Uterus (tissue), 4 donors: ENCODE results near the gene C17orf75. TPM values are rescaled to one million over a fixed set of nuclear protein-coding genes. Genes with fewer than 3 reads are reported as not detected.

Source experiments
- DNase-seq, 2 donors: peaks; one replicate each; pipeline ENCODE4 v3.0.0-alpha.2; 2019 to 2020
- H3K27ac ChIP-seq, 2 donors: fragments of 200-600 bp; sonication (generic); 1 replicate in 1 of 2; 2 replicates in 1 of 2; pipeline ENCODE4 v1.5.1; 2016 to 2018
- H3K27me3 ChIP-seq, 2 donors: fragments of 200-600 bp; sonication (generic); one replicate each; pipeline ENCODE4 v1.5.1; 2018 to 2019; ENCODE audit warnings: control low read depth in 1 of 2
- H3K36me3 ChIP-seq, 2 donors: fragments of 200-600 bp; sonication (generic); one replicate each; pipeline ENCODE4 v1.5.1; 2019; ENCODE audit warnings: control low read depth in 1 of 2
- H3K4me1 ChIP-seq, 2 donors: fragments of 200-600 bp; sonication (generic); one replicate each; pipeline ENCODE4 v1.5.1; 2018 to 2019; ENCODE audit warnings: control low read depth in 1 of 2
- H3K4me3 ChIP-seq, 2 donors: fragments of 200-600 bp; sonication (generic); 1 replicate in 1 of 2; 2 replicates in 1 of 2; pipeline ENCODE4 v1.5.1; 2018 to 2019; ENCODE audit warnings: mild to moderate bottlenecking in 1 of 2
- H3K9me3 ChIP-seq, 2 donors: fragments of 200-600 bp; sonication (generic); one replicate each; pipeline ENCODE4 v1.5.1; 2019; ENCODE audit warnings: control low read depth in 1 of 2
- POLR2A ChIP-seq, 2 donors: fragments of 450-650 bp; IDR thresholded peaks; one replicate each; pipeline ENCODE4 v1.6.1; 2016; ENCODE audit warnings: antibody characterized with exemption in 2 of 2, mild to moderate bottlenecking in 1 of 2, moderate library complexity in 1 of 2
- intact Hi-C: fragments of 100-400 bp; cut with DNase I; formaldehyde crosslinking; loops from one replicate; pipeline ENCODE4 v1.15.1; 2023; ENCODE audit warnings: low total_unique reads
- total RNA-seq, 4 donors: library from RNA; depleted of rRNA in 3 of 4; stranded (reverse); fragments of >200 nt in 3 of 4; gene quantifications; one replicate each; pipeline versions ENCODE4 v1.1.0 to v1.2.4, GENCODE V29; 2014 to 2023
- TF ChIP-seq, protein P1 (sequence below), 4 experiments: fragments of 200-600 bp in 2 of 4; fragments of 450-650 bp in 2 of 4; sonication (generic) in 2 of 4; IDR thresholded peaks; one replicate each; pipeline ENCODE4 v1.5.1; 2016 to 2019; ENCODE audit warnings: antibody characterized with exemption in 4 of 4, mild to moderate bottlenecking in 2 of 4, moderate library complexity in 1 of 4
- donor health status: DM: yes; HTN: yes; CAD: no.

The C17orf75 gene
- total RNA-seq, 4 donors from 2014 or later, result 11.8 to 40.9 (median 18.0) TPM

DNA sequence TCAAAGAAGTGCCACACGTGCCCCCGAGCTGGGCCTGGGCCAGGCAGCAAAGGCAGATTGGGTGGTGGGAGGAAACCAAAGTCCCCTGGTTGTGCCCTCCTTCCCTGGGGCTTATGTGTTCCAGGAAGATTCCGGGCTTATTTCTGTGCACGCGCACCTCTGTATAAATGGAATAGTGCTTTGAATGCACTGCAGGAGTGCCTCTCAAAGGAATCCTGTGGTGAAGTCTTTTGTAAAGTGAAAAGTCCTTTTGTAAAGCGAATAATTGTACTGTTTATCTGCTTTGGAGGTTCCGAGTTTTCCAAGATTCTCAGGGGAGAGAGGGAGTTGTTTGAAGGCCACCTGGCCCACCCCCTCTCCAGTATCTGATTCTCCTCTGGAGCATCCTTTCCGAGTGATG, 26.8 kb downstream of the C17orf75 start:
- intact Hi-C loops, result no loop called here
- no peaks in the 10 kb centered on the region for H3K4me1 ChIP-seq
- H3K27ac ChIP-seq, result no peak overlapping the region
- no peak for DNase-seq
- H3K9me3 ChIP-seq, result no peaks in the 10 kb centered on the region
- no peak overlapping the region for H3K4me3 ChIP-seq
- H3K27me3 ChIP-seq, result no peaks in the 10 kb centered on the region
- H3K36me3 ChIP-seq, result no peaks in the 10 kb centered on the region
- no peak for TF ChIP-seq POLR2A (IDR thresholded peaks at IDR 0.05)
- TF ChIP-seq, protein P1, sequence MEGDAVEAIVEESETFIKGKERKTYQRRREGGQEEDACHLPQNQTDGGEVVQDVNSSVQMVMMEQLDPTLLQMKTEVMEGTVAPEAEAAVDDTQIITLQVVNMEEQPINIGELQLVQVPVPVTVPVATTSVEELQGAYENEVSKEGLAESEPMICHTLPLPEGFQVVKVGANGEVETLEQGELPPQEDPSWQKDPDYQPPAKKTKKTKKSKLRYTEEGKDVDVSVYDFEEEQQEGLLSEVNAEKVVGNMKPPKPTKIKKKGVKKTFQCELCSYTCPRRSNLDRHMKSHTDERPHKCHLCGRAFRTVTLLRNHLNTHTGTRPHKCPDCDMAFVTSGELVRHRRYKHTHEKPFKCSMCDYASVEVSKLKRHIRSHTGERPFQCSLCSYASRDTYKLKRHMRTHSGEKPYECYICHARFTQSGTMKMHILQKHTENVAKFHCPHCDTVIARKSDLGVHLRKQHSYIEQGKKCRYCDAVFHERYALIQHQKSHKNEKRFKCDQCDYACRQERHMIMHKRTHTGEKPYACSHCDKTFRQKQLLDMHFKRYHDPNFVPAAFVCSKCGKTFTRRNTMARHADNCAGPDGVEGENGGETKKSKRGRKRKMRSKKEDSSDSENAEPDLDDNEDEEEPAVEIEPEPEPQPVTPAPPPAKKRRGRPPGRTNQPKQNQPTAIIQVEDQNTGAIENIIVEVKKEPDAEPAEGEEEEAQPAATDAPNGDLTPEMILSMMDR (IDR thresholded peaks at IDR 0.05), result no peak

DNA sequence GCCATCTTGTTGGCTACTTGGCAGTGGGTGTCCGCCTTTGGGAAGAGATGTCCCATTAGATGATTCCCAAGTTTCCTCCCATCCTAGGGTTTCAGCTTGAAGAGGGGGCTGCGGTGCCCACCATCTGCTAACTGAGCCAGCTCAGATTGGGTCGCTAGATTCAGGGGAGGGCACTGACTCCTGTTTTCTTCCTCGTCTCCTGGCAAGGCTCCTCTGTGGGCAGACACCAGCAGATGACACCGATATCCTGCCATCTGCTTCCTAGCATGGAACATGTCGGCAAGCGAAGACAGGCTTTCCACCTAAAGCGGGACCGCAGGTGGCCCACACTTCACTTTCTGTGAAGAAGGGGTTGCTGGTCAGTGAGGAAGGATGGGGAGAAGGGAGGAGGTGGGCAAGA, 27.3 kb downstream of the C17orf75 start:
- H3K27me3 ChIP-seq, result no peaks in the 10 kb centered on the region
- no peak for TF ChIP-seq POLR2A (IDR thresholded peaks at IDR 0.05)
- TF ChIP-seq, protein P1 (IDR thresholded peaks at IDR 0.05), result no peak
- intact Hi-C loops, result no loop called here
- no peaks in the 10 kb centered on the region for H3K9me3 ChIP-seq
- no peaks in the 10 kb centered on the region for H3K4me1 ChIP-seq
- no peak overlapping the region for H3K27ac ChIP-seq
- H3K4me3 ChIP-seq, result no peak overlapping the region
- no peak for DNase-seq
- H3K36me3 ChIP-seq, result no peaks in the 10 kb centered on the region

DNA sequence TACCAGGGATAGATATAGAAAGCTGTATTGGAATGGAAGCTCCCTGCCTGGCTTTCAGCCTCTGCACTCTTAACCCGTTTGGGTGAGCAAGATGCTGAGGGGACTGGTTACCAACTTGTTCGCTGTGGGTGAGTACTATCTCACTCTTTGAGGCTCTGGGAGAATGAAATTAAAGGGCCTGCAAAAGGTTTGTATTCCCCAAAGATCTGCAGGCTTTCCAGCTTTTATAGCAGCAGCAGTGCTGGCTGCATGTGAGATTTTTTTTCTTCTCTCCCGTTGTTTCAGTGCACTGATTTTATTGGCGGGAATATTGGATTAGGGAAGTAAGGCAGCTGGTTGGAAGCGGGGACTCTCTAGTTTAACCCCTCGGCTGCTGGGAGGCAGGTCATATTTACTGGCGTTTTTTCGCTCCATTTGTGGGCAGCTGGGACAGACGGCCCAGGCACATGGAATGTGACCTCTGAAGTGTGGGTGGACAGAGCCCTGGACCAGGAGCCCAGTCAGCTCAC, 30.9 kb downstream of the C17orf75 start:
- Histone ChIP-seq H3K4me3 (peak overlapping the region in 1 of 2 donors; percentile 12), H3K9me3 (no peaks in the 10 kb centered on the region)

DNA sequence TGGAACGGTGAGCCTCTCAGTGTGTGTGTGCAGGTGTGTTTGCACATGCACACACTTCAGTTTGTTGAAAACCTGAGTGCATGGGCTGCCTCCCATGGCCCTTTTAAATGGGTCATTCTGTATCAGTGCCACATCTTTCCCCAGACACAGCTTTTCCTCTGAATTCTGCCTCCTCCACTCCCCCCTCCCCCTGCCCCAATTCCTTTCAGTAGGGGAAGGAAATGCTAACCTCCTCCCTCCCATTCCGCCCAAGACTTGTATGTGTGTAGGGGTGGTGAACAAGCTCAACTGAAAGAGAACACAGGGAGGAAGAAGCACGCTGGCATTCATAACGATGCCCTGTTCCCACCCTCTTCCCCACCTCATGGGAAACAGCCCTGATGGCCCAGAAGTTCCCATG, 34.3 kb downstream of the C17orf75 start:
- H3K27ac ChIP-seq, result no peak overlapping the region
- no peaks in the 10 kb centered on the region for H3K27me3 ChIP-seq
- no peaks in the 10 kb centered on the region for H3K36me3 ChIP-seq
- no peak overlapping the region for H3K4me3 ChIP-seq
- H3K9me3 ChIP-seq, result no peaks in the 10 kb centered on the region
- TF ChIP-seq, protein P1 (IDR thresholded peaks at IDR 0.05), result no peak
- no peak for TF ChIP-seq POLR2A (IDR thresholded peaks at IDR 0.05)
- H3K4me1 ChIP-seq, result no peaks in the 10 kb centered on the region
- intact Hi-C loops, result no loop called here
- no peak for DNase-seq

More for the DNA sequence above, 30.9 kb downstream of the C17orf75 start:
- intact Hi-C loops, result no loop called here
- Histone ChIP-seq H3K27ac (peak overlapping the region in 1 of 2 donors; percentile 13), H3K36me3 (no peaks in the 10 kb centered on the region), H3K27me3 (no peaks in the 10 kb centered on the region), H3K4me1 (no peaks in the 10 kb centered on the region)
- TF ChIP-seq, protein P1 (IDR thresholded peaks at IDR 0.05), result no peak
- no peak for TF ChIP-seq POLR2A (IDR thresholded peaks at IDR 0.05)
- DNase-seq, result no peak

DNA sequence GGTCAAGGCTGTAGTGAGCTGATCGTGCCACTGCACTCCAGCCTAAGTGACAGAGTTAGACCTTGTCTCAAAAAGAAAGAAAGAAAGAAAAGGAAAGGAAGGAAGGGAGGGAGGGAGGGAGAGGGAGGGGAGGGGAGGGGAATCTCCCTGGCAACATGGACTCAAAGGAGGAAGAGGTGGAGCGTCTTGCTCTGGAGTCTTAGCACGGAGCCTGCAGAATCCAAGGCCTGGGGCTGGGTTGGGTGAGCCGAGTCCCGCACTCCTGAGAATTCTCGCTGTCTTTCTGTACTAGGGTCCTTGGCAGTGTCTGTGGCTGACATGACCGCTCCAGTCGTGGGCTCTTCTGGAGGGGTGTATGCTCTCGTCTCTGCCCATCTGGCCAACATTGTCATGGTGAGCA, 36.9 kb downstream of the C17orf75 start:
- Histone ChIP-seq H3K4me3 (no peak overlapping the region), H3K27ac (no peak overlapping the region), H3K27me3 (no peaks in the 10 kb centered on the region), H3K36me3 (no peaks in the 10 kb centered on the region), H3K4me1 (no peaks in the 10 kb centered on the region), H3K9me3 (no peaks in the 10 kb centered on the region)
- no peak for DNase-seq
- TF ChIP-seq, protein P1 (IDR thresholded peaks at IDR 0.05), result no peak
- no peak for TF ChIP-seq POLR2A (IDR thresholded peaks at IDR 0.05)
- intact Hi-C loops, result no loop called here
